GM12892 (cell line): ENCODE measurements around the gene ATG4D.

Source experiments
- POLR2A ChIP-seq: IDR thresholded peaks from 2 replicates; pipeline ENCODE4 v1.6.1; 2011; ENCODE audit warnings: low read depth, low read length, control low read depth
- POLR2AphosphoS5 ChIP-seq: IDR thresholded peaks from 2 replicates; pipeline ENCODE4 v1.6.1; 2011; ENCODE audit warnings: low read depth, low read length, control low read depth

DNA sequence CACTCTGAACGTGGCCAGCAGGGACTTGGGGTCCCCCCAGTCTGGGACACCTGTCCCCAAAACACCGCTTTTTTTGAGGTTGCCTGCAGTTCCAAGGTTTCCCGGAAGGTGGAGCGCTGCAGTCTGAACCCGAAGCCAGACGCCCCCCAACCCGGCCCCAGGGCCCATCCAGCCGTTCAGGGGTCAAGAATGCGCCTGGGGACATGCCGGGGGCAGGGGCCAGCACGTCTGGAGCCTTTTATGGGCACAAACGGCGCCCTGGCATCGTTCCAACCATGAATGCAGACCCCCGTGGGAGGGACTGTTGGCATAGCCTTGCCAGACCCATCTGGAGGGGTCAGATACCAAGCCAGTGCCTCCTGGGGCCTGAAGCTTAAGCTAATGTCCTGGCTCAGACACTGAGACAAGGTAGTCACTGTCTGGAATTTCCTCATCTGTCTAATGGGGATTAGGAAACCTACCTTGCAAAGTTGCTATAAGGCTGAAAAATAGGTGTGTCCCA, 33.4 kb upstream of the ATG4D start:
- no peak for TF ChIP-seq POLR2A
- no peak for TF ChIP-seq POLR2AphosphoS5
